Gastroesophageal sphincter (tissue), 4 donors: ENCODE measurements around the gene RFTN1. TPM values are rescaled to one million over a fixed set of nuclear protein-coding genes. Genes with fewer than 3 reads are reported as not detected.

Experiments
- ATAC-seq: fragments of 150-250 bp; one replicate; pipeline ENCODE4 v1.9.1; 2016; ENCODE audit warnings: mild to moderate bottlenecking, moderate library complexity
- H3K27ac ChIP-seq, 4 donors: fragments of 200-600 bp; sonication (generic) in 3 of 4; 1 replicate in 3 of 4; 2 replicates in 1 of 4; pipeline ENCODE4 v1.5.1; 2016 to 2019
- H3K27me3 ChIP-seq: fragments of 200-600 bp; sonication (generic); one replicate; pipeline ENCODE4 v1.5.1; 2019
- H3K36me3 ChIP-seq, 2 donors: fragments of 200-600 bp; sonication (generic); one replicate each; pipeline ENCODE4 v1.5.1; 2019; ENCODE audit warnings: control low read depth in 1 of 2
- H3K4me1 ChIP-seq, 3 donors: fragments of 200-600 bp; sonication (generic); 1 replicate in 2 of 3; 2 replicates in 1 of 3; pipeline ENCODE4 v1.5.1; 2016 to 2019; ENCODE audit warnings: control low read depth in 2 of 3
- H3K4me3 ChIP-seq, 2 donors: fragments of 200-600 bp; sonication (generic); one replicate each; pipeline ENCODE4 v1.5.1; 2019; ENCODE audit warnings: mild to moderate bottlenecking in 1 of 2, moderate library complexity in 1 of 2
- H3K9me3 ChIP-seq, 3 donors: fragments of 200-600 bp; sonication (generic); one replicate each; pipeline ENCODE4 v1.5.1; 2017 to 2019; ENCODE audit warnings: control low read depth in 2 of 3
- CTCF ChIP-seq, 4 experiments: fragments of 200-600 bp in 2 of 4; fragments of 450-650 bp in 2 of 4; sonication (generic) in 1 of 4; IDR thresholded peaks; one replicate each; pipeline ENCODE4 v1.5.1; 2017 to 2019; ENCODE audit warnings: antibody characterized with exemption in 4 of 4, mild to moderate bottlenecking in 2 of 4, moderate library complexity in 2 of 4
- EP300 ChIP-seq: sonication (generic); formaldehyde crosslinking; IDR thresholded peaks from one replicate; pipeline ENCODE4 v1.6.1; 2017; ENCODE audit warnings: antibody characterized with exemption, mild to moderate bottlenecking
- POLR2A ChIP-seq, 2 donors: fragments of 450-650 bp; IDR thresholded peaks; one replicate each; pipeline ENCODE4 v1.6.1; 2017; ENCODE audit warnings: antibody characterized with exemption in 2 of 2, mild to moderate bottlenecking in 2 of 2, moderate library complexity in 1 of 2
- POLR2AphosphoS5 ChIP-seq: sonication (generic); formaldehyde crosslinking; IDR thresholded peaks from one replicate; pipeline ENCODE4 v1.6.1; 2017; ENCODE audit warnings: antibody characterized with exemption
- WGBS, 2 donors: methylation state at CpG; one replicate each; pipeline ENCODE4 v1.1.5; 2018; ENCODE audit warnings: low coverage in 1 of 2; 5-methylcytosine and 5-hydroxymethylcytosine counted together
- total RNA-seq, 4 donors: library from RNA; depleted of rRNA; stranded (reverse); fragments of >200 nt; gene quantifications; one replicate each; pipeline ENCODE4 v1.1.0, GENCODE V29; 2016

Gene RFTN1
- total RNA-seq, 4 donors from 2014 or later = 30.6 to 110 (median 68.2) TPM

DNA sequence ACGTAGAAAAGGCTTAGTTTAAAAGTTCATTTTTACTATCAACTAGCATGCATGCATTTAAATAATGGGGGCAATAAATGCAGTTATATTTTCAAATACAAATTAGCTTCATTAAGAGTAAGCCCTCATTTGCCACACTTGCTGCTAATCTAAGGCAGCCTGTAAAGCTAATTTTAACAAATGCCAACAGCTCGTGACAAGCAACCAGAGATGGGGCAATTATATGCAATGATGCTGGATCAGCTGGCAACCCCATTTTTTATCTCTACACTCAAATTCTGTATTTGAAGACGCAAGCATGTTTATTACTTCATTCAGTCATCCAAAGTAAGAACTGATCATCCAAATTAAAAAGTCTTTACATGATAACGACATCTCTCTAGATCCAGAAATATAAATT, 12.1 kb downstream of the RFTN1 start:
- H3K27ac ChIP-seq = no peak overlapping the region
- H3K4me1 ChIP-seq = peaks cover 0 to 65% (median 11%) of the 10 kb centered on the region in 3 donors
- WGBS, 2 donors = 32 to 88% methylated on average over 4 of the region's 4 CpGs
- H3K4me3 ChIP-seq = no peak overlapping the region
- no peak for ATAC-seq
- TF ChIP-seq POLR2AphosphoS5 = no peak
- TF ChIP-seq CTCF (IDR thresholded peaks at IDR 0.05) = no peak
- TF ChIP-seq POLR2A (IDR thresholded peaks at IDR 0.05) = no peak
- no peak for TF ChIP-seq EP300
- no peaks in the 10 kb centered on the region for H3K27me3 ChIP-seq
- H3K36me3 ChIP-seq = no peaks in the 10 kb centered on the region
- H3K9me3 ChIP-seq = no peaks in the 10 kb centered on the region

DNA sequence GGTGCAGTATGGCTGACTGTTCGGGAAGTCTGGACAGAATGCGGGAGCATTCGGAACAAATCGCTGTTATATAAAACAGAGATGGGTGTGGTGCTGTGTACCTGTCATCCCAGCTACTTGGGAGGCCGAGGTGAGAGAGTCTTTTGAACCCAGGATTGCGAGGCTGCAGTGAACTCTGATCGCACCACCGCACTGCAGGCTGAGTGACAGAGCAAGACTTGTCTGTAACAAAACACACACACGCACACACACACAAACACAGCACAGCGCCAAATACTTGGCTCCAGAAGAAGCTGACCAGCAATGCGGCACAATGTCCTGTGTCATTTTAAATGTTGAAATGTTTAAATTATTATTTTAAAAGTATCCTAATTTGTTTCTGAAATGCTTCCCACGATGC, 12.6 kb downstream of the RFTN1 start:
- TF ChIP-seq EP300 (no peak), POLR2A (IDR thresholded peaks at IDR 0.05) (no peak), CTCF (IDR thresholded peaks at IDR 0.05) (no peak), POLR2AphosphoS5 (no peak)
- Histone ChIP-seq H3K4me1 (peaks cover 0 to 65% (median 11%) of the 10 kb centered on the region in 3 donors), H3K27me3 (no peaks in the 10 kb centered on the region), H3K4me3 (no peak overlapping the region), H3K36me3 (no peaks in the 10 kb centered on the region), H3K9me3 (no peaks in the 10 kb centered on the region), H3K27ac (no peak overlapping the region)
- no peak for ATAC-seq
- 50 to 77% methylated on average over 10 to 12 of the region's 12 CpGs for WGBS, 2 donors

DNA sequence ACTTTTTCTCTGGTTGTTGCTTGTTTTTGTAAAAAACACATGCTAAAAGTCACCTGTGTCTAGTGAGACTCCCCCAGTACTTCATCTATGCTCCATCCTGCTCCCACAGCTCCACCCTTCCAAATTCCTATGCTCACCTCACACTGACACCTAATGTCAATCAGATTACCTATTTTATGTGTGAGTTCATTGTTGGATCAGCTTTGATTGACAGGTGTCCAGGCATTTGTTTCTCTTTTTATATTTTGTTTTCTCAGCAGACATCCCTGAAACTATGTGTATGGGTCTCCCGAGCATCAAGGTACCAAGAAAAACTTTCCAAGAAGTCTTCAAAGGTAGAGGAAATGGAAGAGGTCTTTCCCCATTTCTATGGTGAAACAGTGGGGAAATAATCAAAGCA, 13.4 kb downstream of the RFTN1 start:
- Histone ChIP-seq H3K36me3 (no peaks in the 10 kb centered on the region), H3K4me3 (no peak overlapping the region), H3K27ac (no peak overlapping the region), H3K27me3 (no peaks in the 10 kb centered on the region), H3K9me3 (no peaks in the 10 kb centered on the region), H3K4me1 (peaks cover 0 to 65% (median 17%) of the 10 kb centered on the region in 3 donors)
- TF ChIP-seq POLR2AphosphoS5 = no peak
- no peak for TF ChIP-seq POLR2A (IDR thresholded peaks at IDR 0.05)
- TF ChIP-seq EP300 = no peak
- no peak for TF ChIP-seq CTCF (IDR thresholded peaks at IDR 0.05)
- no peak for ATAC-seq
- WGBS, 2 donors = 100% methylated on average over 1 of the region's 1 CpG

GRCh38 chr3:16499351-16499750, 14.1 kb downstream of the RFTN1 start:
- Histone ChIP-seq H3K4me3 (no peak overlapping the region), H3K27ac (peak overlapping the region in 1 of 4 donors; percentile 23), H3K9me3 (no peaks in the 10 kb centered on the region), H3K4me1 (peaks cover 0 to 65% (median 18%) of the 10 kb centered on the region in 3 donors), H3K36me3 (no peaks in the 10 kb centered on the region), H3K27me3 (no peaks in the 10 kb centered on the region)
- 88 to 96% methylated on average over 4 of the region's 4 CpGs for WGBS, 2 donors
- no peak for ATAC-seq
- TF ChIP-seq POLR2AphosphoS5 (no peak), EP300 (no peak), POLR2A (IDR thresholded peaks at IDR 0.05) (no peak), CTCF (IDR thresholded peaks at IDR 0.05) (no peak)

- H3K4me1 ChIP-seq = peaks cover 0 to 67% (median 14%) of the 10 kb centered on the region in 3 donors
- peak overlapping the region in 2 of 4 donors; percentile 10 to 28 for H3K27ac ChIP-seq
- no peak for ATAC-seq
- TF ChIP-seq CTCF (IDR thresholded peaks at IDR 0.05) (no peak), EP300 (no peak), POLR2AphosphoS5 (no peak), POLR2A (IDR thresholded peaks at IDR 0.05) (no peak)
- WGBS, 2 donors = 63 to 87% methylated on average over 4 to 5 of the region's 5 CpGs
- no peaks in the 10 kb centered on the region for H3K27me3 ChIP-seq
- no peak overlapping the region for H3K4me3 ChIP-seq
- H3K9me3 ChIP-seq = no peaks in the 10 kb centered on the region
- H3K36me3 ChIP-seq = no peaks in the 10 kb centered on the region
Measured at GRCh38 chr3:16498130-16498890, 15.2 kb downstream of the RFTN1 start.
